IMR-90 (cell line): ENCODE data around the gene AQP12B. TPM values are rescaled to one million over a fixed set of nuclear protein-coding genes. Genes with fewer than 3 reads are reported as not detected.
A peak's percentile ranks its signal among the peaks of the same experiment; 100 is the strongest.

Source experiments
- ATAC-seq: fragments of 200-7000 bp; cut with Tn5 transposase; 2 replicates; pipeline ENCODE4 v1.9.1; 2020; ENCODE audit warnings: low read depth, mild to moderate bottlenecking, moderate library complexity
- BruUV-seq: library from RNA; stranded (reverse); fragments of 400-500 nt; replicated peaks from 2 replicates; lab custom pipeline; 2021; lab: Mats Ljungman, UMichigan
- CTCF ChIA-PET: fragments of 300-600 bp; formaldehyde crosslinking; extraction: SDS; loops from one replicate; lab custom pipeline; 2021; ENCODE audit warnings: antibody characterized with exemption; lab: Yijun Ruan, JAX
- POLR2A ChIA-PET: fragments of 300-600 bp; sonication (Branson Sonifier 250); formaldehyde crosslinking; loops from one replicate; lab custom pipeline; 2022; ENCODE audit warnings: antibody characterized with exemption; ENCODE audit not compliant: unreplicated experiment; lab: Charles Lee
- DNase-seq: peaks from one replicate; pipeline ENCODE4 v3.0.0; 2013
- H2AFZ ChIP-seq: replicated peaks from 2 replicates; pipeline ENCODE3; 2013; ENCODE audit warnings: low read length, mild to moderate bottlenecking; ENCODE audit not compliant: poor library complexity
- H2AK5ac ChIP-seq: 2 replicates; pipeline ENCODE4 v1.6.1; 2013; ENCODE audit warnings: low read depth, low read length, inconsistent platforms
- H2AK9ac ChIP-seq: replicated peaks from 2 replicates; pipeline ENCODE3; 2013; ENCODE audit warnings: mild to moderate bottlenecking, low read depth, low read length, moderate library complexity; ENCODE audit not compliant: poor library complexity
- H2BK120ac ChIP-seq: 2 replicates; pipeline ENCODE4 v1.6.1; 2013; ENCODE audit warnings: low read depth, low read length, inconsistent platforms
- H2BK15ac ChIP-seq: 3 replicates; pipeline ENCODE4 v1.6.1; 2013; ENCODE audit warnings: low read depth, low read length, inconsistent platforms
- H2BK20ac ChIP-seq: 2 replicates; pipeline ENCODE4 v1.6.1; 2013; ENCODE audit warnings: low read depth, mild to moderate bottlenecking, inconsistent platforms, low read length, moderate library complexity
- H2BK5ac ChIP-seq: 2 replicates; pipeline ENCODE4 v1.6.1; 2013; ENCODE audit warnings: mild to moderate bottlenecking, low read depth, low read length, inconsistent platforms; ENCODE audit not compliant: poor library complexity, severe bottlenecking
- H3K14ac ChIP-seq: replicated peaks from 2 replicates; pipeline ENCODE4 v1.6.1; 2013; ENCODE audit warnings: low read depth, low read length, inconsistent platforms
- H3K18ac ChIP-seq: 2 replicates; pipeline ENCODE4 v1.6.1; 2013; ENCODE audit warnings: low read depth, low read length, control low read depth
- H3K23ac ChIP-seq: 2 replicates; pipeline ENCODE4 v1.6.1; 2013; ENCODE audit warnings: low read depth, low read length, inconsistent platforms
- H3K27ac ChIP-seq: 2 replicates; pipeline ENCODE4 v1.5.1; 2013; ENCODE audit warnings: mild to moderate bottlenecking, control low read depth, low read length; ENCODE audit not compliant: insufficient read depth
- H3K27me3 ChIP-seq: 2 replicates; pipeline ENCODE4 v1.6.1; 2013; ENCODE audit warnings: low read length; ENCODE audit not compliant: control insufficient read depth, insufficient read depth
- H3K36me3 ChIP-seq: 2 replicates; pipeline ENCODE4 v1.6.1; 2013; ENCODE audit warnings: low read length, mixed read lengths; ENCODE audit not compliant: control insufficient read depth, insufficient read depth
- H3K4ac ChIP-seq: 2 replicates; pipeline ENCODE4 v1.6.1; 2013; ENCODE audit warnings: low read depth, low read length, inconsistent platforms
- H3K4me1 ChIP-seq: 2 replicates; pipeline ENCODE4 v1.6.1; 2013; ENCODE audit warnings: low read length, mixed read lengths; ENCODE audit not compliant: control insufficient read depth, insufficient read depth
- H3K4me2 ChIP-seq: 2 replicates; pipeline ENCODE4 v1.6.1; 2013; ENCODE audit warnings: low read depth, mild to moderate bottlenecking, control low read depth, low read length, moderate library complexity
- H3K4me3 ChIP-seq: 2 replicates; pipeline ENCODE4 v1.5.1; 2013; ENCODE audit warnings: low read depth, mild to moderate bottlenecking, control low read depth, low read length, moderate library complexity; ENCODE audit not compliant: insufficient read depth
- H3K56ac ChIP-seq: 2 replicates; pipeline ENCODE4 v1.6.1; 2013; ENCODE audit warnings: low read length, inconsistent platforms; ENCODE audit not compliant: insufficient read depth; ENCODE audit errors: extremely low read depth
- H3K79me1 ChIP-seq, 2 experiments: 2 replicates each; pipeline ENCODE4 v1.6.1; 2013; ENCODE audit warnings: low read length in 2 of 2, inconsistent platforms in 1 of 2, low read depth in 1 of 2
- H3K9ac ChIP-seq: 2 replicates; pipeline ENCODE4 v1.6.1; 2013; ENCODE audit warnings: low read depth, low read length, control low read depth
- H3K9me1 ChIP-seq: 2 replicates; pipeline ENCODE4 v1.6.1; 2013; ENCODE audit warnings: low read length, inconsistent platforms; ENCODE audit not compliant: insufficient read depth
- H3K9me3 ChIP-seq: 2 replicates; pipeline ENCODE4 v1.6.1; 2013; ENCODE audit warnings: low read length; ENCODE audit not compliant: control insufficient read depth, insufficient read depth
- H4K20me1 ChIP-seq: 2 replicates; pipeline ENCODE4 v1.6.1; 2013; ENCODE audit warnings: low read length, inconsistent platforms; ENCODE audit not compliant: insufficient read depth
- H4K5ac ChIP-seq: 2 replicates; pipeline ENCODE4 v1.6.1; 2013; ENCODE audit warnings: mild to moderate bottlenecking, low read depth, low read length, control low read depth
- H4K8ac ChIP-seq, 2 experiments: 2 replicates each; pipeline ENCODE4 v1.6.1; 2013; ENCODE audit warnings: low read depth in 2 of 2, low read length in 2 of 2, control low read depth in 1 of 2, inconsistent platforms in 1 of 2
- H4K91ac ChIP-seq: 2 replicates; pipeline ENCODE4 v1.6.1; 2013; ENCODE audit warnings: low read depth, low read length, inconsistent platforms; ENCODE audit not compliant: insufficient read depth
- FOS ChIP-seq: fragments of 150-350 bp; IDR thresholded peaks from 2 replicates; pipeline ENCODE4 v1.6.1; 2016; ENCODE audit warnings: low read depth, low read length
- NFE2L2 ChIP-seq: fragments of 150-350 bp; IDR thresholded peaks from 2 replicates; pipeline ENCODE4 v1.6.1; 2016; ENCODE audit warnings: low read depth, mild to moderate bottlenecking, low read length
- RCOR1 ChIP-seq: IDR thresholded peaks from 2 replicates; pipeline ENCODE4 v1.6.1; 2012; ENCODE audit warnings: mild to moderate bottlenecking, low read length, improper control_type of control experiment; ENCODE audit not compliant: insufficient replicate concordance
- WGBS, 2 experiments: methylation state at CpG; one replicate each; pipeline versions ENCODE4 v1.1.5 to v1.1.7; 2013; ENCODE audit warnings: missing lambda C conversion rate in 2 of 2; ENCODE audit not compliant: insufficient read length in 1 of 2; ENCODE audit errors: extremely low coverage in 2 of 2; 5-methylcytosine and 5-hydroxymethylcytosine counted together
- dilution Hi-C: fragments of 300-500 bp; cut with HindIII; formaldehyde crosslinking; loops from one replicate; pipeline ENCODE4 v1.14.3; 2018; ENCODE audit warnings: low sequenced_read_pairs; ENCODE audit not compliant: unreplicated experiment
- in situ Hi-C: fragments of 300-500 bp; cut with MboI; formaldehyde crosslinking; loops from 3 replicates; pipeline ENCODE4 v1.14.3; 2019; ENCODE audit warnings: low sequenced_read_pairs, inconsistent platforms, mixed read lengths
- intact Hi-C: fragments of 100-400 bp; cut with micrococcal nuclease; formaldehyde crosslinking; loops from 2 replicates; pipeline ENCODE4 v1.10.0; 2022
- polyA plus RNA-seq, 3 experiments: library from polyadenylated mRNA; depleted of rRNA; stranded (reverse); fragments of >200 nt; gene quantifications; 2 replicates each; pipeline ENCODE4 v1.2.3, GENCODE V29; 2012; ENCODE audit warnings: low replicate concordance in 1 of 3
- total RNA-seq: library from RNA; depleted of rRNA; stranded (reverse); fragments of >200 nt; gene quantifications from 2 replicates; pipeline ENCODE4 v1.2.3, GENCODE V29; 2012

The AQP12B gene
- total and polyA plus RNA-seq, 2 of the 4 experiments (the other 2 are of a cell fraction): not detected

DNA sequence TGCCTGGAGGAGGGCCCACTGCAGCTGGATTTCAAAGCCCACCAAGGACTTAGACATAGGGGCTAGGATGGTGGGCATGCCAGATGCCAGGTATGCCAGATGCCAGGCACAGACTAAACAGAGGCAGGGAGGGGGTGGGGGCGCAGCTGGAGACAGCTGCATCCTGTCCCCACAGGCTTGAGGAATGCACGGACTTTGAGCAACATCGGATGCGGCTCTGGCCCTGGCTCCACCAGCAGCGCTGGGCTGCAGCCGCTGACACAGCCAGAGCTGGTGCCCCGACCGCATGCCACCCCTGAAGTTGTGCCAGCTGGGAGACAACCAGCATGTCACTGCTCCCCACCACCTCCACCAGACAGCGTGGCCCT is 48.5 kb upstream of the AQP12B start:
- intact Hi-C loops: no loop called here
- Histone ChIP-seq H2BK20ac (no peak overlapping the region), H2AFZ (no peak overlapping the region), H3K27me3 (peaks cover 34% of the 10 kb centered on the region), H4K91ac (no peak overlapping the region), H3K79me1 (no peaks in the 10 kb centered on the region), H3K23ac (no peak overlapping the region), H3K27ac (no peak overlapping the region), H2AK5ac (no peak overlapping the region), H3K4me2 (no peak overlapping the region), H4K20me1 (no peaks in the 10 kb centered on the region; the same call in 1 of the 2 replicates), H3K56ac (no peak overlapping the region), H3K4me3 (no peak overlapping the region), H3K9me1 (no peaks in the 10 kb centered on the region), H3K9ac (no peak overlapping the region), H2BK5ac (no peak overlapping the region), H2BK15ac (no peak overlapping the region), H3K18ac (no peak overlapping the region), H2AK9ac (no peak overlapping the region), H4K5ac (no peak overlapping the region), H3K4me1 (no peaks in the 10 kb centered on the region; the same call in 1 of the 2 replicates), H3K14ac (no peak overlapping the region), H4K8ac (no peak overlapping the region), H3K36me3 (no peaks in the 10 kb centered on the region), H3K4ac (no peak overlapping the region), H2BK120ac (no peak overlapping the region), H3K9me3 (no peaks in the 10 kb centered on the region)
- ChIA-PET POLR2A (no interaction called here), CTCF (no interaction called here)
- ATAC-seq (peak; percentile 84), DNase-seq (peak; percentile 1)
- TF ChIP-seq FOS (no peak), RCOR1 (no peak), NFE2L2 (no peak)
- no TSS peak for BruUV-seq
- 3% methylated on average over 6 of the region's 9 CpGs; no CpG with 5 or more reads in 1 of the 2 experiments for WGBS, 2 experiments
- in situ Hi-C loops: no loop called here
- dilution Hi-C loops: no loop called here
